Lung microvascular endothelial cell (primary cell): Measurements from ENCODE around the gene HRH3. TPM values are rescaled to one million over a fixed set of nuclear protein-coding genes. Genes with fewer than 3 reads are reported as not detected.

Source experiments
- DNase-seq, 2 donors: peaks; one replicate each; pipeline versions ENCODE4 v3.0.0 to v3.0.0-alpha.2; 2010; ENCODE audit warnings: low read depth in 2 of 2
- total RNA-seq: library from RNA; depleted of rRNA; stranded (reverse); fragments of >200 nt; gene quantifications from 2 replicates; pipeline ENCODE4 v1.2.1, GENCODE V29; 2014

The HRH3 gene
- total RNA-seq, 1 donor from 2014 or later, result not detected

GRCh38 chr20:62230696-62231095, 10.6 kb upstream of the HRH3 start:
- no peak for DNase-seq

- no peak for DNase-seq
Measured at GRCh38 chr20:62230276-62230675, 10.2 kb upstream of the HRH3 start.

GRCh38 chr20:62229667-62230066, 9.6 kb upstream of the HRH3 start:
- DNase-seq, result no peak

GRCh38 chr20:62228982-62229545, 9.0 kb upstream of the HRH3 start:
- no peak for DNase-seq

- DNase-seq, result no peak
Measured at GRCh38 chr20:62227977-62228958, 8.2 kb upstream of the HRH3 start.

GRCh38 chr20:62227591-62227976, 7.5 kb upstream of the HRH3 start:
- no peak for DNase-seq

- no peak for DNase-seq
Measured at GRCh38 chr20:62226707-62227590, 6.9 kb upstream of the HRH3 start.

- DNase-seq, result no peak
Measured at GRCh38 chr20:62225820-62226635, 6.0 kb upstream of the HRH3 start.

- no peak for DNase-seq
Measured at GRCh38 chr20:62225026-62225425, 4.9 kb upstream of the HRH3 start.

- DNase-seq, result no peak
Measured at GRCh38 chr20:62224113-62224855, 4.2 kb upstream of the HRH3 start.

- no peak for DNase-seq
Measured at GRCh38 chr20:62223571-62223970, 3.5 kb upstream of the HRH3 start.

GRCh38 chr20:62222972-62223371, 2.9 kb upstream of the HRH3 start:
- DNase-seq, result no peak

GRCh38 chr20:62222266-62222850, 2.3 kb upstream of the HRH3 start:
- no peak for DNase-seq

GRCh38 chr20:62220666-62221568, 839 bp upstream of the HRH3 start:
- DNase-seq, result no peak

GRCh38 chr20:62219101-62219991, 732 bp downstream of the HRH3 start:
- peak in 1 of 2 donors; percentile 29 for DNase-seq

- no peak for DNase-seq
Measured at GRCh38 chr20:62217913-62218773, 1.9 kb downstream of the HRH3 start.
